HG03457 (cell line): ENCODE results near the gene APBB1.
A peak's percentile ranks its signal among the peaks of the same experiment; 100 is the strongest.

Experiments used
- ATAC-seq: cut with Tn5 transposase; IDR thresholded peaks from one replicate; pipeline ENCODE4 v1.9.1; 2021; ENCODE audit warnings: moderate number of reproducible peaks; ENCODE audit not compliant: unreplicated experiment

APBB1 gene

GRCh38 chr11:6417907-6418556 lies 862 bp downstream of the APBB1 start:
- ATAC-seq = no peak

GRCh38 chr11:6415797-6416196 lies 3.1 kb downstream of the APBB1 start:
- no peak for ATAC-seq

- ATAC-seq = no peak
These were observed 4.0 kb downstream of the APBB1 start for GRCh38 chr11:6414874-6415328.

GRCh38 chr11:6413791-6414201 lies 5.1 kb downstream of the APBB1 start:
- no peak for ATAC-seq

DNA sequence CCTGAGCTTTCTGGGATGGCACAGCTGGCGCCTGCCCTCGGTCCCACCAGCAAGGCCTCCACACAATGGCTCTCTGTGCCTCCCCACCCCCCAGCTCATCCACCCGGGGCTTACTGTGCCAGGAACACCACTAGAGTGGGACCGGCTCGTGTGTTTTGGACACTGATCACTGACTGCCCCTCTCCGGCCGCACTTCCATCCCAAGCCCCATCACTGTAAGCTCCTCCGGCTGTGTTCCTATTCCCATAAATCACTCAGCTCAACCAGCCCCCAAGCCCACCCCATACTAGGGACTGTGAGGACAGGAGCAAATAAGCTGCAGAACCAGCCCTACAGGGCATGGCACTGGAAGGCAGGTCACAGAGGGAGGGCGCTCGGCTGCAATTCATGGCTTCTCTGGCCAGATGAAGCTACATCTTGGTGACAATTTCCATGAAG lies 7.3 kb downstream of the APBB1 start:
- no peak for ATAC-seq

GRCh38 chr11:6410695-6411430 lies 8.0 kb downstream of the APBB1 start:
- ATAC-seq = no peak

DNA sequence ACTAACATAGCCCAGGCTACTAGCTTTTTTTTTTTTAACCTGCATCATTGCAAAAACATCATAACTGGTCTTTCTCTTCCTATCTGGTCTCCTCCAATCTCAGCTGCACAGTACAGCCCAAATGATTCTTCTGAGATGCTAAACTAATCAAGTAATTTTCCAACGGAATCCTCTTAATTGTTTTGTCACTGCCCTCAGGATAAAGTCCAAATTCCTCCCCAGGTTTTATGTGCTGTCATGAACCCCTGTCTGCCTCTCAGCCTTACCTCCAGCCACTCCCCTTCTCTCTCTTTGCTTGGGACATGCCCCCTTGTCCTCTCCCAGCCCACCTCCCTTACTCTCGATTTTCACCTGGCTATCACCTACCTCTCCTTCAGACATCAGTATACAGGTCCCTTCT lies 12.5 kb downstream of the APBB1 start:
- ATAC-seq = no peak

- no peak for ATAC-seq
These were observed 13.0 kb downstream of the APBB1 start for GRCh38 chr11:6405846-6406245.

DNA sequence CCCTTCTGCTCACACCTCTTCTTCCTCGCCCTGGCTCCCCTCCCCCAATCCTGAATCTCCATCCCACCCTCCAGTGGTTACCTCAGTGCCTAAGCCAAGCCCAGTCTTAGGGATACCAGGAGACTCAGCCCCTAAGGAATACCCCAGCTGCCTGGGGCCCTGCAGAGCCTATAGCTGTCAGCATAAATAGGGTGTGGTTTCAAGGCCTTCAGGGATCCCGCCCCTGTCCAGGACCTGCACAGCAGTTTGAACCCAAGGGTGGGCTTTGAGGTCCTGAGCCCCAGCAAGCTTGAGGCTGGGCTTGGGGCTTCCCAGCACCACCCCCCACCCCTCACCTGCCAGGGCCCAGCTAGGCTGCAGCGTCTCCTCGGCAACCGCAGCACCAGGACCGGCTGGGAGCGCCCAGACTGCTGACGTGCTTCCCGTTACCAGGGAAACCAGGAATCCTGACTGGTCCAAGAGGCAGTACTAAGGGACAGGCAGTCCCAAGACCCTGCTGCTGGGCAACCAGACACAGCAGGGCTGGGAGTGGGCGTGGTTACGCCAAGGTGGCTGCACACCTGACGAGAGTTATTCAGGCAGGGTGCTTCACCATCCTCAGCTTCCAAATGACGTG lies 13.7 kb downstream of the APBB1 start:
- ATAC-seq = no peak

DNA sequence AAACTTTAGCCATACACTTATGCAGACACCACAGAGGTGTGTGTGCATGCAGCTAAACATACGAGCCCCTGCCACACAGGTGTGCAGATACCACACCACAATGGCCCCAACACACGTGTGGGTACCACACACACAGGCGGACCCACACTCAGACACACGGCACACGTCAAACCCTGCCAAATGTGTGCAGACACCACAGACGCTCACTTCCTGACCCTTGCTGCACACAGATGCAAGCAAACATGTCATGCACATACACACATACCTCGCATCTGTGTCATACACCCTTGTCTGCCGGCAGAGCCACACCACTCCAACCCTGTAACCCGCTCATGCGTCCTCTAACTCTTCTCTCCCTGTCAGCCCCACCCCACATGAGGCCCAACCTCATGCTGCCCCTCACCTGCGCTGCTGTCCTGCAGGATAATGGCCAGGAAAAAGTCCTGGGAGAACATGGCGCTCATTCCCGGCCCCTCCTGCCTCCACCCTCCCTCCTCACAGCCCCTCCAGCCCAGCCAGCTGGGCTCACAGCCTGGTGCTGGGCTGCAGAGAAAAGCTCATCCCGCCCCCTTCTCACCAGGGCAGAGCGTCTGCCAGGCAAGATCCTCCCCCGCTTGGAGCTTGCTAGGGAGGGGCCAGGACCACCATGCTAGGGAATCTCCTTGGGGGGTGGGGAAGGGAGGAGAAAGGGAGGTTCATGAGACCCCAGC lies 14.4 kb downstream of the APBB1 start:
- ATAC-seq = no peak

- ATAC-seq = no peak
These were observed 15.4 kb downstream of the APBB1 start for GRCh38 chr11:6403539-6403938.

GRCh38 chr11:6402561-6402981 lies 16.3 kb downstream of the APBB1 start:
- ATAC-seq = peak; percentile 96

DNA sequence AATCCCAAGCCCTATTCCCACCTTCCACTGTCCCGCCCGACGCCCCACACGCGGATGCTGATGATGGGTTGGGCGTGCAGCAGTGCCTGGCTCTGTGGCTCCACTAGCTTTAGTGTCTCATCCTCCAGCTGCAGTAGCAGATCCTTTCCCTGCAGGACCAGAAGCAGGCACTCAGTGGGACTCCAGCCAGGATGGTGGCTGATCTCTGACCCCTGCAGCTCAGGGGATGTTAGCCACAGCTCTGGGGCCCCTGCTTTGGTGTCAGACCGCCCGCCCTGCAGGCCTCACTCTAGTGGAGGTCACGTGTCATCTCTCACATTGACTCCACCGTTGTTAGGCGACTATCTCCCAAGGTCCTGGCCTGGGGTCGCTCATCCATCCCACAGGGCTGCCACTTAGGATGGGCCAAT lies 16.8 kb downstream of the APBB1 start:
- ATAC-seq = no peak

DNA sequence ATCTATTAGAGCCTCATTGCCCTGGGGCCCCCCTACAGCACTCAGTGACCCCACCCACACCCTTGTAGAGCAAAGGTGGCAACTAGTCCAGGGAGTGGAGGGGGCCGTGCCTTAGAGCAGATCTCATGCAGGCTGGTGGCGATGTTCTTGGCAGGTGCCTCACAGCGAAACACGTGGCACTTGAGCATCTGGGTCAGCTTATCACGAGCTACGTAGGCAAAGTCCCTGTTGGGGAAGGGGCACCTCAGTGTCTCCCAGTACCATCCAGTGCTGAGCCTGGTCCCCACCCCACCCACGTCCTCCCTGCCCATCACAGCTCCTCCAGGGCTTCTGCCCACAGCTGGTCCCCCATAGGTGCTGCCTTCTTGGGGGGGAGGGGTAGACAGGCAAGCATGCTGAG lies 17.4 kb downstream of the APBB1 start:
- no peak for ATAC-seq

- ATAC-seq = no peak
These were observed 18.2 kb downstream of the APBB1 start for GRCh38 chr11:6400431-6401345.

DNA sequence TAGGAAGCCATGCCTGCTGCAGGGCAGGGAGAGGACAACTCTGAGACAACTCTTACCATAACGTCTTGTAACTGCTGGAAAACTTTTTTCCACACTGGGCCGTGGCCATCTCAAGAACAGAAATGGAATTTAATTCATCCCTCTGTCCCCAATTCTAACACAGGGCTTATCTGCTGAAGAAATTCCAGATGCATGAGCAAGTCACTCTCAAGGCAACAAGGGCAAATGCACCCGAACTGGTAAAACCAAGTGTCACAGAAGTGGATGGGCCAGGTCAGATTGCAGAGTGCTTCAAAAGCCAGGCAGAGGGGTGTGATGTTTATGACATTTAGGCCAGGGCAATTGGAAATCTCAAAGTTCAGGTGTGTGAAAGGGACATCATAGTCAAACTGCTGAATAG lies 21.3 kb downstream of the APBB1 start:
- ATAC-seq = no peak

GRCh38 chr11:6397156-6397555 lies 21.7 kb downstream of the APBB1 start:
- no peak for ATAC-seq

DNA sequence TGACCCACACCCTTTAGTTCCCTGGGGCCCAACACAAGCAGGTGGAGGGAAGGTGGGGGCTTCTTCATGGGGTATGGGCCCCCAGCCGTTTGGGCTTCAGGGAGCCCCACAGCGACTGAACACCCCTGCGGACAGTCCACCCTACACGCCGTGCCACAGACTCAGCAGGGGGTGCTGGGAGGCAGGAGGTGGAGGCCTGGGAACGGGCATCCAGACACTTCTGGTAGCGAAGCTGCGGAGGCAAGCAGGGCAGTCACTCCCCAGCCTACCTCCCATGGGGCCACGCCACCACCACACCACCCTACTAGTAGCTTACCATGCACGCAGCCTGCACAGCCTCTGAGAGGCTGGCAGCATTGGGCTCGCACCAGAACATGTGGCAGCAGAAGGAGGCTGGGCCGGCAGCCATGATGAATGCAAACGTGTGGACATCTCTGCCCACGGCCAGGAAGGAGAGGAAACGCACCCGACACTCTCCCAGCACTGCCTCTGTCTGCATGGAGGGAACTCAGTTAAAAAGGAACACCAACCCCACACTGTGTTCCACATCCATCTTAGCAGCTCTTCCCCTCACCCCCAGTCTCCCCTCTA lies 23.3 kb downstream of the APBB1 start:
- no peak for ATAC-seq

- ATAC-seq = no peak
These were observed 24.8 kb downstream of the APBB1 start for GRCh38 chr11:6393989-6394670.
